Panc1 (cell line): ENCODE data around the gene CAMKK1. TPM values are rescaled to one million over a fixed set of nuclear protein-coding genes. Genes with fewer than 3 reads are reported as not detected.

Source experiments
- ATAC-seq: fragments of 200-7000 bp; cut with Tn5 transposase; 2 replicates; pipeline ENCODE4 v1.9.1; 2020; ENCODE audit warnings: mild to moderate bottlenecking, moderate library complexity
- BruUV-seq: library from RNA; stranded (reverse); fragments of 400-500 nt; replicated peaks from 2 replicates; lab custom pipeline; 2021; lab: Mats Ljungman, UMichigan
- CTCF ChIA-PET: fragments of 300-600 bp; sonication (Branson Sonifier 250); formaldehyde crosslinking; loops from one replicate; lab custom pipeline; 2022; ENCODE audit warnings: antibody characterized with exemption; lab: Charles Lee
- POLR2A ChIA-PET: fragments of 300-600 bp; sonication (Branson Sonifier 250); formaldehyde crosslinking; loops from one replicate; lab custom pipeline; 2022; ENCODE audit warnings: antibody characterized with exemption; lab: Charles Lee
- DNase-seq: peaks from one replicate; pipeline ENCODE4 v3.0.0-alpha.2; 2010; ENCODE audit warnings: low read depth, low spot score
- H3K27ac ChIP-seq: 2 replicates; pipeline ENCODE4 v1.5.1; 2011; ENCODE audit warnings: mild to moderate bottlenecking, low read length, inconsistent platforms
- H3K27me3 ChIP-seq: fragments of 200-500 bp; sonication (Bioruptor generic); 2 replicates; pipeline ENCODE4 v1.6.0; 2014; ENCODE audit warnings: low read length, inconsistent platforms; ENCODE audit not compliant: control insufficient read depth, insufficient read depth
- H3K36me3 ChIP-seq: fragments of 200-500 bp; sonication (Bioruptor generic); 2 replicates; pipeline ENCODE4 v1.5.1; 2014; ENCODE audit warnings: inconsistent platforms, mild to moderate bottlenecking, low read length, moderate library complexity; ENCODE audit not compliant: control insufficient read depth, insufficient read depth
- H3K4me1 ChIP-seq: 2 replicates; pipeline ENCODE4 v1.5.1; 2011; ENCODE audit warnings: inconsistent platforms, mild to moderate bottlenecking, low read length, moderate library complexity; ENCODE audit not compliant: control insufficient read depth, insufficient read depth
- H3K4me3 ChIP-seq, 2 experiments: 2 replicates each; pipeline ENCODE4 v1.5.1; 2011 to 2012; ENCODE audit warnings: low read depth in 2 of 2, low read length in 2 of 2, mild to moderate bottlenecking in 2 of 2, inconsistent platforms in 1 of 2, moderate library complexity in 1 of 2
- H3K9me3 ChIP-seq: fragments of 200-500 bp; sonication (Bioruptor generic); 2 replicates; pipeline ENCODE4 v1.5.1; 2014; ENCODE audit warnings: low read depth, mild to moderate bottlenecking, inconsistent platforms, low read length, moderate library complexity; ENCODE audit not compliant: control insufficient read depth, insufficient read depth
- CTCF ChIP-seq: fragments of 450-650 bp; IDR thresholded peaks from 2 replicates; pipeline ENCODE4 v1.5.1; 2017; ENCODE audit warnings: mild to moderate bottlenecking
- POLR2AphosphoS5 ChIP-seq: IDR thresholded peaks from 2 replicates; pipeline ENCODE4 v1.6.1; 2012; ENCODE audit warnings: mild to moderate bottlenecking, low read depth, low read length, moderate library complexity
- REST ChIP-seq, 2 experiments: IDR thresholded peaks; 2 replicates each; pipeline ENCODE4 v1.6.1; 2011 to 2012; ENCODE audit warnings: low read depth in 2 of 2, control low read depth in 1 of 2, low read length in 1 of 2, mild to moderate bottlenecking in 1 of 2, moderate library complexity in 1 of 2; ENCODE audit not compliant: insufficient read depth in 1 of 2
- SIN3A ChIP-seq: IDR thresholded peaks from 2 replicates; pipeline ENCODE4 v1.6.1; 2012; ENCODE audit warnings: low read depth, mild to moderate bottlenecking, low read length, moderate library complexity, borderline replicate concordance; ENCODE audit not compliant: insufficient read depth
- TCF7L2 ChIP-seq: IDR thresholded peaks from 2 replicates; pipeline ENCODE4 v1.6.1; 2011; ENCODE audit warnings: mild to moderate bottlenecking, low read depth, low read length, inconsistent platforms
- in situ Hi-C: cut with HindIII; loops from 2 replicates; pipeline ENCODE4 v1.10.0; 2016; ENCODE audit warnings: low sequenced_read_pairs, low pct_unique_long_range_greater_than_20kb
- intact Hi-C: fragments of 100-400 bp; cut with micrococcal nuclease; formaldehyde crosslinking; loops from one replicate; pipeline ENCODE4 v1.10.0; 2022; ENCODE audit not compliant: unreplicated experiment
- total RNA-seq: library from RNA; stranded (reverse); gene quantifications from one replicate; pipeline ENCODE4 v1.2.1, GENCODE V29; 2021; ENCODE audit not compliant: unreplicated experiment

Gene CAMKK1
- total RNA-seq, 1 experiment from 2014 or later: 6.7 TPM

DNA sequence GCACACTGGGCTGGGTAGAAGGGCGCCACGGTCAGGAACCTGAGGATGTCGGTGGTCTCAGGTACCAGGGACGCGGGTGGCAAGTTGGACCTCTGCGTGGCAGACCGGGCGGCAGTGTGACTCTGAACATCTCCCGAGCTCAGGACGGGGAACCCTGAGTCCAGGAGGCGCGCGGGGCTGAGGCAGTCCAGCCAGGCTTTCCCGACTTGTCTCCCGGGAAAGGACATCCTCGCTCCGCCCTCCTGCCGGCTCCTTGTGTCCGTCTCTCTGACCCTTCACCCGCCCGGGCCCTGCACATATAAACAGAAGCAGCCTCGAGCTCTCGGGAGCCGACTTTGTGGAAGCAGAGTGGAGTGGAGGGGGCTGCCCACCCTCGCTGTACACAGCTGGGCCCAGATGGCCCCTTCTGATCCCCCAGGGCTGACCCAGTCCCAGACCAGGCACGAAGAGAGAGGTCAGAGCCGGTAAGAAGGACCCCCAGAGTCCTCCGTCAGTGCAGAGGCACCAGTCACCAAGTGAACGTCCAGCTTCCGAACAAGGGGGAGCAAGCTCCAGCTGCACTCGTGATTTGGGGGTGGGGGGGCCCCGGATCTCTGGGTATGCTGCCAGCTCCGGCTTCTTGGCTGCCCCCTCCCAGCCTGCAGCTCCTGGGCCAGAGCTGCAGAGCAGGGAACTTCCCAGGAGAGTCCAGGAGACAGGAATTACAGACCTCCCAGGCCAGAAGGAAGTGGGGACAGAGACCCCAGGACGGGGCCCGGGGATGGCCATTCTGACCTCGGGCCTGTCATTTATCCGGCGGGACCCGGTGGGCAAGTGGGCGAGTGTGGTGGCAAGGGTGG, 31.9 kb upstream of the CAMKK1 start:
- intact Hi-C loops: no loop called here
- POLR2A ChIA-PET: no interaction called here
- BruUV-seq: no TSS peak

More for the DNA sequence above, 31.9 kb upstream of the CAMKK1 start:
- H3K4me1 ChIP-seq: no peaks in the 10 kb centered on the region
- H3K9me3 ChIP-seq: no peaks in the 10 kb centered on the region
- H3K36me3 ChIP-seq: no peaks in the 10 kb centered on the region
- in situ Hi-C loops: no loop called here
- H3K27ac ChIP-seq: no peak overlapping the region
- H3K27me3 ChIP-seq: no peaks in the 10 kb centered on the region
- ATAC-seq (no peak), DNase-seq (no peak)
- no peak overlapping the region for H3K4me3 ChIP-seq
- CTCF ChIA-PET: interaction anchor here (0.5 kb wide), 1 partner anchor 9 kb away, joined by 4 read pairs; no protein-coding TSS in a partner anchor
- TF ChIP-seq CTCF: no peak
- no peak for TF ChIP-seq TCF7L2
- no peak for TF ChIP-seq POLR2AphosphoS5
- no peak for TF ChIP-seq SIN3A
- TF ChIP-seq REST (IDR thresholded peaks at IDR 0.05; ENCODE audit: insufficient read depth in 1 of 2, low read depth in 2 of 2, low read length in 1 of 2): no peak
